ENCODE data around the gene KLHL17. TPM values are rescaled to one million over a fixed set of nuclear protein-coding genes. Genes with fewer than 3 reads are reported as not detected.
A peak's percentile ranks its signal among the peaks of the same experiment; 100 is the strongest.

Gene KLHL17
- total and polyA plus RNA-seq, 4 donors = 0.98 to 5.4 (median 2.1) TPM

- WGBS = 3% methylated on average over 48 of the region's 48 CpGs
- no peak for DNase-seq (ENCODE audit: low spot score)
- no peak overlapping the region for H3K9ac ChIP-seq (ENCODE audit: low read depth in 1 of 2, low read length in 2 of 2)
- peaks cover 0 to 2% (median 0%) of the 10 kb centered on the region in 4 donors for H3K27me3 ChIP-seq (ENCODE audit: control insufficient read depth in 4 of 4, insufficient read depth in 4 of 4, low read length in 3 of 4)
- peak overlapping the region; percentile 37 to 54 for H3K27ac ChIP-seq (ENCODE audit: low read depth in 1 of 2, low read length in 2 of 2)
- H3K4me1 ChIP-seq (ENCODE audit: control insufficient read depth in 4 of 4, insufficient read depth in 4 of 4, low read length in 3 of 4) = peaks cover 15 to 35% (median 21%) of the 10 kb centered on the region in 4 donors
- H3K36me3 ChIP-seq (ENCODE audit: control insufficient read depth in 4 of 4, insufficient read depth in 3 of 4, low read depth in 1 of 4, low read length in 3 of 4) = peaks cover 0 to 25% (median 4%) of the 10 kb centered on the region in 4 donors
- no peaks in the 10 kb centered on the region for H3K9me3 ChIP-seq (ENCODE audit: control insufficient read depth in 4 of 4, low read length in 3 of 4)
- peak overlapping the region in 1 of 3 donors; percentile 50 for H3K4me3 ChIP-seq (ENCODE audit: low read depth in 1 of 3, low read length in 3 of 3)
- TF ChIP-seq NR2F2 (IDR thresholded peaks at IDR 0.05) = no peak
- no peak for TF ChIP-seq GABPA (IDR thresholded peaks at IDR 0.05 in 1 of 2, conservative IDR thresholded peaks at IDR 0.05 in 1 of 2)
- TF ChIP-seq, protein P1, sequence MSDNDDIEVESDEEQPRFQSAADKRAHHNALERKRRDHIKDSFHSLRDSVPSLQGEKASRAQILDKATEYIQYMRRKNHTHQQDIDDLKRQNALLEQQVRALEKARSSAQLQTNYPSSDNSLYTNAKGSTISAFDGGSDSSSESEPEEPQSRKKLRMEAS (IDR thresholded peaks at IDR 0.05) = no peak
- TF ChIP-seq EGR1 (IDR thresholded peaks at IDR 0.05; ENCODE audit: low read depth in 2 of 2) = no peak
- no peak for TF ChIP-seq FOXA2 (IDR thresholded peaks at IDR 0.05)
- TF ChIP-seq JUND (IDR thresholded peaks at IDR 0.05) = no peak
- TF ChIP-seq ATF3 (IDR thresholded peaks at IDR 0.05) = no peak
- no peak for TF ChIP-seq SP1 (IDR thresholded peaks at IDR 0.05)
- no peak for TF ChIP-seq RXRA (IDR thresholded peaks at IDR 0.05)
- no peak for TF ChIP-seq RAD21 (IDR thresholded peaks at IDR 0.05)
- no peak for TF ChIP-seq HNF4A (conservative IDR thresholded peaks at IDR 0.05)
- no peak for TF ChIP-seq HNF4G (IDR thresholded peaks at IDR 0.05)
- TF ChIP-seq, protein P2, sequence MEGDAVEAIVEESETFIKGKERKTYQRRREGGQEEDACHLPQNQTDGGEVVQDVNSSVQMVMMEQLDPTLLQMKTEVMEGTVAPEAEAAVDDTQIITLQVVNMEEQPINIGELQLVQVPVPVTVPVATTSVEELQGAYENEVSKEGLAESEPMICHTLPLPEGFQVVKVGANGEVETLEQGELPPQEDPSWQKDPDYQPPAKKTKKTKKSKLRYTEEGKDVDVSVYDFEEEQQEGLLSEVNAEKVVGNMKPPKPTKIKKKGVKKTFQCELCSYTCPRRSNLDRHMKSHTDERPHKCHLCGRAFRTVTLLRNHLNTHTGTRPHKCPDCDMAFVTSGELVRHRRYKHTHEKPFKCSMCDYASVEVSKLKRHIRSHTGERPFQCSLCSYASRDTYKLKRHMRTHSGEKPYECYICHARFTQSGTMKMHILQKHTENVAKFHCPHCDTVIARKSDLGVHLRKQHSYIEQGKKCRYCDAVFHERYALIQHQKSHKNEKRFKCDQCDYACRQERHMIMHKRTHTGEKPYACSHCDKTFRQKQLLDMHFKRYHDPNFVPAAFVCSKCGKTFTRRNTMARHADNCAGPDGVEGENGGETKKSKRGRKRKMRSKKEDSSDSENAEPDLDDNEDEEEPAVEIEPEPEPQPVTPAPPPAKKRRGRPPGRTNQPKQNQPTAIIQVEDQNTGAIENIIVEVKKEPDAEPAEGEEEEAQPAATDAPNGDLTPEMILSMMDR (IDR thresholded peaks at IDR 0.05; ENCODE audit: low read depth, low read length, missing input control) = no peak
Measured at GRCh38 chr1:942411-942821, 18.0 kb upstream of the KLHL17 start.

DNA sequence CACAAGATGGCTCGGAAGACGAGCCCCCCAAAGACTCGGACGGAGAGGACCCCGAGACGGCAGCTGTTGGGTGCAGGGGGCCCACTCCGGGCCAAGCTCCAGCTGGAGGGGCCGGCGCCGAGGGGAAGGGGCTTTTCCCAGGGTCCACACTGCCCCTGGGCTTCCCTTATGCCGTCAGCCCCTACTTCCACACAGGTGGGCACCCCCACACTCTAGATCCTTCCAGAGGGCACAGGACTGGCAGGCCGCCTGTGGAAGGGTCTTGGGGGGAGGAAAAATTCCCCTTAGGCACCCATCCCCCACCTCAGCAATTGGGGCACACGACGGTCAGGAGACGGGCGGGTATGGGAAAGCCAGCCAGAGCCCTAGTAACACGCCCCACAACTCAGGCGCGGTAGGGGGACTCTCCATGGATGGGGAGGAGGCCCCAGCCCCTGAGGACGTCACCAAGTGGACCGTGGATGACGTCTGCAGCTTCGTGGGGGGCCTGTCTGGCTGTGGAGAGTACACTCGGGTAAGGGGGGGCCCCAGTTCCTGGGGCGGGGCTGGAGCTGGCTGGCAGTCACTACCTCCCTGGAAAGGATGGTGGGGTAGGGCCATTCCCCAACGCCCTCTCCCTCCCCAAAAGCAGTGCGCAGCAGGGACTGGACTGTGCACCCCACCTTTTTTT lies 17.4 kb upstream of the KLHL17 start:
- H3K36me3 ChIP-seq (ENCODE audit: control insufficient read depth in 4 of 4, insufficient read depth in 3 of 4, low read depth in 1 of 4, low read length in 3 of 4) = peaks cover 0 to 31% (median 5%) of the 10 kb centered on the region in 4 donors
- H3K27me3 ChIP-seq (ENCODE audit: control insufficient read depth in 4 of 4, insufficient read depth in 4 of 4, low read length in 3 of 4) = peaks cover 0 to 2% (median 0%) of the 10 kb centered on the region in 4 donors
- no peak overlapping the region for H3K9ac ChIP-seq (ENCODE audit: low read depth in 1 of 2, low read length in 2 of 2)
- DNase-seq (ENCODE audit: low spot score) = no peak
- peak overlapping the region; percentile 37 to 54 for H3K27ac ChIP-seq (ENCODE audit: low read depth in 1 of 2, low read length in 2 of 2)
- no peaks in the 10 kb centered on the region for H3K9me3 ChIP-seq (ENCODE audit: control insufficient read depth in 4 of 4, low read length in 3 of 4)
- peaks cover 15 to 35% (median 21%) of the 10 kb centered on the region in 4 donors for H3K4me1 ChIP-seq (ENCODE audit: control insufficient read depth in 4 of 4, insufficient read depth in 4 of 4, low read length in 3 of 4)
- TF ChIP-seq JUND (IDR thresholded peaks at IDR 0.05) = no peak
- TF ChIP-seq FOXA1 (IDR thresholded peaks at IDR 0.05) = no peak
- TF ChIP-seq FOXA2 (IDR thresholded peaks at IDR 0.05) = no peak
- no peak for TF ChIP-seq NR2F2 (IDR thresholded peaks at IDR 0.05)
- H3K4me3 ChIP-seq (ENCODE audit: low read depth in 1 of 3, low read length in 3 of 3) = peak overlapping the region in 1 of 3 donors; percentile 50
- 28% methylated on average over 27 of the region's 27 CpGs for WGBS

DNA sequence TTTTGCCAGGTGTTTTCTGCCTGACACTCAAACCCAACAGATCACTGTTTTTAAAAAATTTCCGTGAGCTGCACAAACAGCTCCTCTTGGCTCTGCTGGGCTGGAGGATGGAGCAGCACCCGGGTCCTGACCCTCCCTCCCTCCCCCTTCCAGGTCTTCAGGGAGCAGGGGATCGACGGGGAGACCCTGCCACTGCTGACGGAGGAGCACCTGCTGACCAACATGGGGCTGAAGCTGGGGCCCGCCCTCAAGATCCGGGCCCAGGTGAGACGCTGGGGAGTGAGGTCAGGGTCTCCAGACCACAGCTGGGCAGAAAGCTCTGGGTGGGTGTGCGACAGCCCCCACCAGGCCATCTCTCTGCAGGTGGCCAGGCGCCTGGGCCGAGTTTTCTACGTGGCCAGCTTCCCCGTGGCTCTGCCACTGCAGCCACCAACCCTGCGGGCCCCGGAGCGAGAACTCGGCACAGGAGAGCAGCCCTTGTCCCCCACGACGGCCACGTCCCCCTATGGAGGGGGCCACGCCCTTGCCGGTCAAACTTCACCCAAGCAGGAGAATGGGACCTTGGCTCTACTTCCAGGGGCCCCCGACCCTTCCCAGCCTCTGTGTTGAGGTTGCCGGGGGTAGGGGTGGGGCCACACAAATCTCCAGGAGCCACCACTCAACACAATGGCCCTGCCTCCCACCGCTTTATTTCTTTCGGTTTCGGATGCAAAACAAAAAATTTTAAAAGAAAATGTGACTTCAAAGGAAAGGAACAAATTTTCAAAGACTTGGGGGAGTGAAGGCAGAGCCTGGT lies 16.6 kb upstream of the KLHL17 start:
- DNase-seq (ENCODE audit: low spot score) = no peak
- Histone ChIP-seq H3K27me3 (ENCODE audit: control insufficient read depth in 4 of 4, insufficient read depth in 4 of 4, low read length in 3 of 4) (peaks cover 0 to 2% (median 0%) of the 10 kb centered on the region in 4 donors), H3K27ac (ENCODE audit: low read depth in 1 of 2, low read length in 2 of 2) (peak overlapping the region; percentile 3 to 54), H3K36me3 (ENCODE audit: control insufficient read depth in 4 of 4, insufficient read depth in 3 of 4, low read depth in 1 of 4, low read length in 3 of 4) (peaks cover 0 to 37% (median 7%) of the 10 kb centered on the region in 4 donors), H3K4me3 (ENCODE audit: low read depth in 1 of 3, low read length in 3 of 3) (no peak overlapping the region), H3K9me3 (ENCODE audit: control insufficient read depth in 4 of 4, low read length in 3 of 4) (no peaks in the 10 kb centered on the region), H3K9ac (ENCODE audit: low read depth in 1 of 2, low read length in 2 of 2) (no peak overlapping the region), H3K4me1 (ENCODE audit: control insufficient read depth in 4 of 4, insufficient read depth in 4 of 4, low read length in 3 of 4) (peaks cover 15 to 35% (median 21%) of the 10 kb centered on the region in 4 donors)
- WGBS = 77% methylated on average over 27 of the region's 27 CpGs
- TF ChIP-seq ATF3 (IDR thresholded peaks at IDR 0.05) (no peak), NR2F2 (IDR thresholded peaks at IDR 0.05) (no peak), TAF1 (conservative IDR thresholded peaks at IDR 0.05) (no peak), YY1 (IDR thresholded peaks at IDR 0.05) (no peak), HNF4G (IDR thresholded peaks at IDR 0.05) (no peak), EGR1 (IDR thresholded peaks at IDR 0.05; ENCODE audit: low read depth in 2 of 2) (no peak), HNF4A (conservative IDR thresholded peaks at IDR 0.05) (no peak), SP1 (IDR thresholded peaks at IDR 0.05) (no peak), JUND (IDR thresholded peaks at IDR 0.05) (no peak)
- TF ChIP-seq, protein P3, sequence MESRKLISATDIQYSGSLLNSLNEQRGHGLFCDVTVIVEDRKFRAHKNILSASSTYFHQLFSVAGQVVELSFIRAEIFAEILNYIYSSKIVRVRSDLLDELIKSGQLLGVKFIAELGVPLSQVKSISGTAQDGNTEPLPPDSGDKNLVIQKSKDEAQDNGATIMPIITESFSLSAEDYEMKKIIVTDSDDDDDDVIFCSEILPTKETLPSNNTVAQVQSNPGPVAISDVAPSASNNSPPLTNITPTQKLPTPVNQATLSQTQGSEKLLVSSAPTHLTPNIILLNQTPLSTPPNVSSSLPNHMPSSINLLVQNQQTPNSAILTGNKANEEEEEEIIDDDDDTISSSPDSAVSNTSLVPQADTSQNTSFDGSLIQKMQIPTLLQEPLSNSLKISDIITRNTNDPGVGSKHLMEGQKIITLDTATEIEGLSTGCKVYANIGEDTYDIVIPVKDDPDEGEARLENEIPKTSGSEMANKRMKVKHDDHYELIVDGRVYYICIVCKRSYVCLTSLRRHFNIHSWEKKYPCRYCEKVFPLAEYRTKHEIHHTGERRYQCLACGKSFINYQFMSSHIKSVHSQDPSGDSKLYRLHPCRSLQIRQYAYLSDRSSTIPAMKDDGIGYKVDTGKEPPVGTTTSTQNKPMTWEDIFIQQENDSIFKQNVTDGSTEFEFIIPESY (IDR thresholded peaks at IDR 0.05) = no peak
- TF ChIP-seq, protein P2 (IDR thresholded peaks at IDR 0.05; ENCODE audit: low read depth, low read length, missing input control) = no peak
- TF ChIP-seq, protein P1 (IDR thresholded peaks at IDR 0.05) = no peak
